B cell (primary cell): Measurements from ENCODE around the gene C22orf31.

Source experiments
- CTCF ChIP-seq: fragments of 200-600 bp; IDR thresholded peaks from one replicate; pipeline ENCODE4 v1.8.0; 2022; ENCODE audit warnings: antibody characterized with exemption, mild to moderate bottlenecking
- EZH2 ChIP-seq: IDR thresholded peaks from 2 replicates; pipeline ENCODE4 v1.6.1; 2012; ENCODE audit warnings: borderline replicate concordance, low read depth, mild to moderate bottlenecking, moderate library complexity, low read length; ENCODE audit not compliant: insufficient read depth, poor library complexity, severe bottlenecking

GRCh38 chr22:29073618-29074275, 12.1 kb upstream of the C22orf31 start:
- TF ChIP-seq CTCF (no peak), EZH2 (no peak)
